ENCODE data around the gene AQP12A.
"Not testable (repeated sequence)": the region's sequence is repeated elsewhere in the genome, so short reads cannot be mapped to it uniquely, and the experiment has no call there.

DNA sequence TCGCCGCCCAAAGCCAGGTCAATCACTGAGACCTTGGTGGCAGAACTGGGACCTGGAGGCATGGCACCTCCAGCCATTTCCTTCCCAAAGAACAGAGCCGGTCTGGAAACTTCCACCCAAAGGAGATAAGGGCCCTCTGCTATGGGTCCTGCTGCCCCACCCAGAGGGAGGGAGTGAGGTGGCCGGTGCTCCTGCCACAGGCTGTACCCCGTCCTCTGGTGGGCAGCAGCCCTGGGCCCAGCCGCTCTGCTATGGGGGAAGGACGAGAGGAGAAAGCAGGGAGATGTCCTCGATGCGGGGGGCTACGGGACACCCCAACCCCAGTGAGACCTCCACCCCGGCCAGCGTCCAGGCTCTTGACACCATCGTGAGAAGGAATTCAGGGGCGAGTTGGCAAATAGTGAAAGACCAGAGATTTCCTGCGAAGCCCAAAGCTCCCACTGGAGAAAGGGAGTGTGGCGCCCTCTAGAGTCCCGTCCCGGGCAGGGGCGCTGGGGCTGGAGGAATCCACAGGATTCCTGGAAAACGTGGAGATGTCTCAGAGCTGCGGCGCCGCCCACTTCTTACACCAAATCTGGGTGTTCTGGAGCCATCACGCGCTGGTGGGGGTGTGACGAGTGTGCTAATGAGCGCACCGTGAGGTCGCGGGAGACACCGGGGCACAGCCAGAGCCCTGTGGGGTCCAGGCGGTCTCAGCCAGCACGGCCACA is 7.3 kb downstream of the AQP12A start:
- not testable (repeated sequence) for TF ChIP-seq EZH2 (IDR thresholded peaks at IDR 0.05; ENCODE audit: borderline replicate concordance, insufficient read depth, low read depth, low read length, poor library complexity, severe bottlenecking)
- TF ChIP-seq, protein P1, sequence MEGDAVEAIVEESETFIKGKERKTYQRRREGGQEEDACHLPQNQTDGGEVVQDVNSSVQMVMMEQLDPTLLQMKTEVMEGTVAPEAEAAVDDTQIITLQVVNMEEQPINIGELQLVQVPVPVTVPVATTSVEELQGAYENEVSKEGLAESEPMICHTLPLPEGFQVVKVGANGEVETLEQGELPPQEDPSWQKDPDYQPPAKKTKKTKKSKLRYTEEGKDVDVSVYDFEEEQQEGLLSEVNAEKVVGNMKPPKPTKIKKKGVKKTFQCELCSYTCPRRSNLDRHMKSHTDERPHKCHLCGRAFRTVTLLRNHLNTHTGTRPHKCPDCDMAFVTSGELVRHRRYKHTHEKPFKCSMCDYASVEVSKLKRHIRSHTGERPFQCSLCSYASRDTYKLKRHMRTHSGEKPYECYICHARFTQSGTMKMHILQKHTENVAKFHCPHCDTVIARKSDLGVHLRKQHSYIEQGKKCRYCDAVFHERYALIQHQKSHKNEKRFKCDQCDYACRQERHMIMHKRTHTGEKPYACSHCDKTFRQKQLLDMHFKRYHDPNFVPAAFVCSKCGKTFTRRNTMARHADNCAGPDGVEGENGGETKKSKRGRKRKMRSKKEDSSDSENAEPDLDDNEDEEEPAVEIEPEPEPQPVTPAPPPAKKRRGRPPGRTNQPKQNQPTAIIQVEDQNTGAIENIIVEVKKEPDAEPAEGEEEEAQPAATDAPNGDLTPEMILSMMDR (IDR thresholded peaks at IDR 0.05) = not testable (repeated sequence)
